HG02973 (cell line): Measurements from ENCODE around the gene RPL12.

Experiments used
- ATAC-seq: cut with Tn5 transposase; IDR thresholded peaks from one replicate; pipeline ENCODE4 v1.9.1; 2021; ENCODE audit warnings: moderate library complexity; ENCODE audit not compliant: unreplicated experiment

Gene RPL12

GRCh38 chr9:127407492-127407843 is 43.7 kb downstream of the RPL12 start:
- no peak for ATAC-seq

DNA sequence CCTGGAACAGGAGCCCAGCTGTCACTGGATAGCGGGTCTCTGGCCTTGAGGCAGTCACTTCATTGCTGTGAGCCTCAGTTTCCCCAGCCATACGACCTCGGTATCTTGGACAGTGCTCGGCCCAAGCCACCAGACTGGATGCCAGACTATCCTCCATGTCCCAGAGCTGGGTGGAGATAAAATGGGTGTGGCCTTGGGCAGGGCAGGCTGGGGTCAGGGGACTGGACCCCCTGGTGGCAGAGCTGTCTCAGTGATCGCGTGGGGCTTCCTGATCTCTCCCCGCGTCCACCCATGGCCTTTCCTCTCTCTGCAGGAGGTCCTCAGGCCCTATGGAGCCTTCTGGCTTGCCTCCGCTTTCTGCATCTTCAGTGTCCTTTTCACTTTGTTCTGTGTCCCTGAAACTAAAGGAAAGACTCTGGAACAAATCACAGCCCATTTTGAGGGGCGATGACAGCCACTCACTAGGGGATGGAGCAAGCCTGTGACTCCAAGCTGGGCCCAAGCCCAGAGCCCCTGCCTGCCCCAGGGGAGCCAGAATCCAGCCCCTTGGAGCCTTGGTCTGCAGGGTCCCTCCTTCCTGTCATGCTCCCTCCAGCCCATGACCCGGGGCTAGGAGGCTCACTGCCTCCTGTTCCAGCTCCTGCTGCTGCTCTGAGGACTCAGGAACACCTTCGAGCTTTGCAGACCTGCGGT is 44.3 kb downstream of the RPL12 start:
- ATAC-seq = no peak

DNA sequence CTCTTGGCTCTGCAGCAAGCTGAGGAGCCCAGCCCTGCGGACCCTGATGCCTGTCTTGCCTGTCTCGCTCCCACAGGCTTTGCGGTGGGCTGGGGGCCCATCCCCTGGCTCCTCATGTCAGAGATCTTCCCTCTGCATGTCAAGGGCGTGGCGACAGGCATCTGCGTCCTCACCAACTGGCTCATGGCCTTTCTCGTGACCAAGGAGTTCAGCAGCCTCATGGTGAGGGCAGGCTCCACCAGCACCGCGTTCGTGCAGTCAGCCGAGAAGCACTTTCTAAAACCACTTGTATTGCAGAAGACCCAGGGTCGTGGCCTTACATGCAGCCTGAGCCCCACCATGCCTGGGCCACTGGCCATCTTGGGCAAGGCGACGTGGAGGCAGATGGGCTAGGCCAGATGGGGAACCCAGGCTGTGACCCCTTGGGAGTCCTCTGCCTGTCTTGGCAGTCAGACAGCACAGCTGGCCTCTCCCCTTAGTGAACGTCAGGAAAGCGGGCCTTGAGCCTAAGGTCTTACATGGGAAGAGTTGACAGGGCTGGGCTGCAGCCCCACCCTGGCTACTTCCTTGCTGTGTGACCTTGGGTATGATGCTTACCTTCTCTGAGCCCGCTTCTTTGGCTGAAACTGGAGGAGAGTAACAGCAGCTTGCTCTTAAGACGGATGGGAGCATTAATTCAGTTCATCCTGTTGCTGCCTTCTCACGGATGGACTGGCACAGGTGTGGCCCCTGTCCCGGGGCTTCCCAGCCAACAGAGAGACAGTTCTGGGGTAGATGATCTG is 45.7 kb downstream of the RPL12 start:
- no peak for ATAC-seq

DNA sequence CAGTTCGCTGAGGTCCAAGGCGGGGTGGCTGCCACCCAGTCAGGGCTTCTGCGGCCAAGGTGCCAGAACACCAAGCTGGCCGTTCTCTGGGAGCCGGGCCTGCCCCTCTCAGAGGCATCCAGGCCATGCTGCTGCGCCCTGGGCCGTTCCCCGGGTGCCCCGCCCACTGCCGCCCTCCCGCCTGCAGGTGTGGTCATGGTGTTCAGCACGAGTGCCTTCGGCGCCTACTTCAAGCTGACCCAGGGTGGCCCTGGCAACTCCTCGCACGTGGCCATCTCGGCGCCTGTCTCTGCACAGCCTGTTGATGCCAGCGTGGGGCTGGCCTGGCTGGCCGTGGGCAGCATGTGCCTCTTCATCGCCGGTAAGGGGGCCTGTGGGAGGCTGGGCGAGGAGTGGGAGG is 46.6 kb downstream of the RPL12 start:
- ATAC-seq = no peak

- no peak for ATAC-seq
These were observed 47.6 kb downstream of the RPL12 start for GRCh38 chr9:127403507-127404192.

DNA sequence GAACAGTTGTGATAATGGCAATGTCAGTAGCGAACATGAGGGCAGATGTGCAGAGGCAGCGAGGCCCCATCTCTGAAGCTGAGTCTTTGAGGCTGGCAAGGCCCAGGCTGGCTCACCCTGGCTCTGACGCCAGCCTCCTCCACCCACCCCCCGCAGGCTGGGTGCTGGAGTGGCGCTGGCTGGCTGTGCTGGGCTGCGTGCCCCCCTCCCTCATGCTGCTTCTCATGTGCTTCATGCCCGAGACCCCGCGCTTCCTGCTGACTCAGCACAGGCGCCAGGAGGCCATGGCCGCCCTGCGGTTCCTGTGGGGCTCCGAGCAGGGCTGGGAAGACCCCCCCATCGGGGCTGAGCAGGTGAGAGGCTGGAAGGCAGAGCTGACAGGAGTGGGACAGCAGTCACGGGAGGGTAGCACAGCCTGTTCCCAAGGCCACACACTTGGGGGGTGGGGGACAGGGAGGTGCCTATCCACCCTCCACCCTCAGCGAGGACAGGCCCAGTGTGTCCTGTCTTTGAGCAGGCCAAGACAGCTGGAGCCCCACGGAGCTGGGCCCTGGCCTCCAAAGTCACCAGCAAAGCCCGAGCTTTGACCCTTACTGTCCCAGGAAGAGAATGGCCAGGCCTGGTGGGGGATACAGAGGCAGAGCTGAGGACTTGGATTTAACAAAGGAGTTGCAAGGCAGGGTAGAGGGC is 48.7 kb downstream of the RPL12 start:
- ATAC-seq = no peak

DNA sequence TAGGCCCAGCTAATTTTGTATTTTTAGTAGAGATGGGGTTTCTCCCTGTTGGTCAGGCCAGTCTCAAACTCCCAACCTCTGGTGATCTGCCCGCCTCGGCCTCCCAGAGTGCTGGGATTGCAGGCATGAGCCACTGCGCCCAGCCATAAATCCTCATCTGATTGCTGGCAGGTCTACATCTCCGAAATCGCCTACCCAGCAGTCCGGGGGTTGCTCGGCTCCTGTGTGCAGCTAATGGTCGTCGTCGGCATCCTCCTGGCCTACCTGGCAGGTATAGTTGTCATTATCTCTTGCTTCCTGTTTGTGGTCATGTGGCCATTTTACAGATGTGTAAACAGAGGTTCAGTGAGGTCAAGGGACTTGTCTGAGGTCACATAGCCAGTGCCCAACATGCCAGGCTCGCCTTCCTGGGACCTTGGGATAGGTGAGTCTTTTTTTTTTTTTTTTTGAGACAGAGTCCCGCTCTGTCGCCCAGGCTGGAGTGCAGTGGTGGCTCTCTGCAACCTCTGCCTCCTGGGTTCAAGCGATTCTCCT is 51.4 kb downstream of the RPL12 start:
- no peak for ATAC-seq

GRCh38 chr9:127398715-127399400 is 52.3 kb downstream of the RPL12 start:
- no peak for ATAC-seq

GRCh38 chr9:127398275-127398647 is 52.9 kb downstream of the RPL12 start:
- no peak for ATAC-seq
